Rectal smooth muscle tissue (tissue), 1 donor: ENCODE data around the gene MEX3C.

Experiments
- H3K27ac ChIP-seq: one replicate; pipeline ENCODE4 v1.7.0; 2013; ENCODE audit warnings: low read depth, low read length, inconsistent platforms
- H3K27me3 ChIP-seq: one replicate; pipeline ENCODE4 v1.7.0; 2013; ENCODE audit warnings: low read length; ENCODE audit not compliant: control insufficient read depth, insufficient read depth
- H3K36me3 ChIP-seq: one replicate; pipeline ENCODE4 v1.7.0; 2013; ENCODE audit warnings: low read length; ENCODE audit not compliant: control insufficient read depth, insufficient read depth
- H3K4me1 ChIP-seq: one replicate; pipeline ENCODE4 v1.7.0; 2013; ENCODE audit warnings: low read length; ENCODE audit not compliant: control insufficient read depth, insufficient read depth
- H3K4me3 ChIP-seq: one replicate; pipeline ENCODE4 v1.7.0; 2013; ENCODE audit warnings: low read length
- H3K9ac ChIP-seq: one replicate; pipeline ENCODE4 v1.7.0; 2013; ENCODE audit warnings: low read length

Gene MEX3C

DNA sequence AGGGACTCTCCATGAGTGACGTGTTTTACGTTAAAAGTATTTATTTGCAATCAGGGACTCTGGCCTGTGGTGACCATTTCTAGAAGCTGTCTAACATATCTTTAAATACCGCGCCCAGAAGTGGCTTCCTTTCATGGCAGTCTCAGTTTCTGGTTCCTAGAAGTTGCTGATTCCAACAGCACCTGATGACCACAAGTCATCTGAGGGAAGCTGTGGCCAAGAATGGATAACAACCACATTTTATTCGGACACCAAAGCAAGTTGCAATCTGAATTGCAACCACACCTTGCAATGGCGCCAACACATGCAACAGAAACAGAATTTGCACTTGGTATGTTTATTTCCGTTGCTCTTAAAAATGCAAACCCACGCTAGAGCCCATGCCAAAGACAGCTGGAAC, 33.1 kb downstream of the MEX3C start:
- Histone ChIP-seq H3K4me1 (no peaks in the 10 kb centered on the region), H3K27me3 (no peaks in the 10 kb centered on the region), H3K9ac (no peak overlapping the region), H3K36me3 (no peaks in the 10 kb centered on the region), H3K4me3 (no peak overlapping the region), H3K27ac (no peak overlapping the region)

DNA sequence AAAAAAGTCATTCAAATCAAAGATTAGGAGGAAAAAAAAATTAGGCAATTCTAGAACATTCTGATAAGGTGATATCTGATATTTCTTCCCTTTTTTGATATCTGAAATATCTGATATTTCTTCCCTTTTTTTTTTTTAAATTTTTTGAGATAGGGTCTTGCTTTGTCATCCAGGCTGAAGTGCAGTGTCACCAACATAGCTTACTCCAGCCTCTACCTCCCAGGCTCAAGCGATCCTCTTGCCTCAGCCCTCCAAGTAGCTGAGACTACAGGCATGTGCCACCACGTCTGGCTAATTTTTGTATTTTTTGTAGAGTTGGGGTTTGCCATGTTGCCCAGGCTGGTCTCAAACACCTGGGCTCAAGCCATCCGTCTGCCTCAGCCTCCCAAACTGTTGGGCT, 33.9 kb downstream of the MEX3C start:
- Histone ChIP-seq H3K36me3 (no peaks in the 10 kb centered on the region), H3K27ac (no peak overlapping the region), H3K4me3 (no peak overlapping the region), H3K4me1 (no peaks in the 10 kb centered on the region), H3K27me3 (no peaks in the 10 kb centered on the region), H3K9ac (no peak overlapping the region)

DNA sequence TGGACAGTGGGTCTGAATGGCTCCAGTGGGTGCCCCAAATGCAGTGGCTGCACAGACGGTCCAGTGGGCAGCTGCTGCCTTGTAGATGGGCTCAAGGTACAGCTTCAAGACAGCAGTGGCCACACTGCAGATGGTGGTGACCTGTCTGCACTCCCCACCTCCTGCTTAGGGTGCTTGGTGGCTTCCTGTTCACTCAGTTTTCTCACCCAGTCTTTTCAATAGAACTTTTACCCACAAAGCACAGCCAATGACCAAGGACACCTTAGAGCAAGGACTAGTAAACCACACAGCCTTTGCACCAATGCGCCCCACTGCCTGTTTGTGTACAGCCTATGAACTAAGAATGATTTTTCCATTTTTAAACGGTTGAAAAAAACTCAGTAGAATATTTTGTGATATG, 34.9 kb downstream of the MEX3C start:
- no peaks in the 10 kb centered on the region for H3K36me3 ChIP-seq
- H3K4me1 ChIP-seq: no peaks in the 10 kb centered on the region
- no peaks in the 10 kb centered on the region for H3K27me3 ChIP-seq
- H3K4me3 ChIP-seq: no peak overlapping the region
- no peak overlapping the region for H3K27ac ChIP-seq
- no peak overlapping the region for H3K9ac ChIP-seq

DNA sequence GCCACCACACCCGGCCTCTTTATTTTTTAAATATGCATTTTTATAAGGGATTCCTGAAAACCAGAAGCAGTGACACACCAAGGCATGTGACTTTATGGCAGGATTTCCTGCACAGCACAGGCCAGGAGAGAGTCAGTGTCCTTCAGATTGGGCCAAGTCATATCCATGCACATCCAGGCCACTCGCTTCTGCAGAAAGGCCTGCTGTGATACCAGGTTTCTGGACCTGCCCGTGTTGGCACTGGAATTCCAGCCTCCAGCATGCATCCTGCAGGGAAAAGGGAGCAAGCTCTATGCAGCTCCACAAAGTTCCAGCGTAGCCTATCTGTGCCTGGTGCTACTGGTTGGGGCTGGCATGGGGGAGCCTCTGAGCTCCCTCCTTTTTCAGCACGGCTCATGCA, 36.8 kb downstream of the MEX3C start:
- no peak overlapping the region for H3K4me3 ChIP-seq
- no peaks in the 10 kb centered on the region for H3K27me3 ChIP-seq
- no peak overlapping the region for H3K27ac ChIP-seq
- H3K36me3 ChIP-seq: no peaks in the 10 kb centered on the region
- no peak overlapping the region for H3K9ac ChIP-seq
- H3K4me1 ChIP-seq: no peaks in the 10 kb centered on the region

DNA sequence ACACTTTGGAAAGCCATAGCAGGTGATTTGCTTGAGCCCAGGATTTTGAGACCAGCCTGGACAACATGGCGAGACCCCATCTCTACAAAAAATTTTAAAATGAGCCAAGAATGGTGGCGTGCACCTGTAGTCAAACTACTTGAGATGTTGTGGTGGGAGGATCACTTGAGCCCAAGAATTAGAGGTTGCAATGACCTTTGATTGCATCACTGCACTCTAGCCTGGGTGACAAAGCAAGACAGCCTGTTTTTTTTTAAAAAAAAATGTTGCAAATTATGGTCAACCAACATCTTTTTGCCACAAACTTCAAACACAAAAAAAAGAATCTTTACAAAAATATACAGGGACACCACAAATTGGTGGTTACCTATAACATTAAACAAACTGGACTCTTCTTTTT, 40.3 kb downstream of the MEX3C start:
- no peaks in the 10 kb centered on the region for H3K27me3 ChIP-seq
- no peak overlapping the region for H3K9ac ChIP-seq
- no peak overlapping the region for H3K4me3 ChIP-seq
- no peaks in the 10 kb centered on the region for H3K36me3 ChIP-seq
- no peak overlapping the region for H3K27ac ChIP-seq
- no peaks in the 10 kb centered on the region for H3K4me1 ChIP-seq

DNA sequence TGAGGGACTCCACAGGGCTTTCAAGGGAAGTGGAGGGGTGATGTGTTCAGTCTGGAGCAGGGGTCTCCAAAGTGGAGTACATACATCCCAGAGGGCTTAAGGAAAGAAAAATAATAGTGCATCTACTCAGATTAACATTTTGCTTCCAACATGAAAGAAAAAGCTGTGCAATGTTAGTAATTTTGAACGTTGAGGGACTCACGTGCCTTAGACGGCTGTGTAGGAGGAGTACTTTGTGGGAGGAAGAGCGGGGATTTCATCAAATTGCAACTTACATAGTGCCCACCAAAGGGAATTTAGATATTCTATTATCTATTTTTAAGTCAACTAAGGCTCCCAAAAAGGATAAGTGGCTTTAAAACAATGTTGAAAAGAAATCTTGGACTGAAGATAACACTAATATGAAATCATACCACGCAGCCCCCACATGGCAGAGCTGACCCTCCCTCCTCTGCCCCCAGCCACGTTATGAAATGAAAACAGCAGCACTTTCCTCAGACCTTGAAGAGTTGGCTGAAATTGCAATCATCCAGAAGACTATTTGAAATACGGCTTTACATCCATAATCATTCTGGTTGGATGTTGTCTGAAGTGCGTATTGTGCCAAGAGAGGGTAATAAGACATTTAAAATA, 42.9 kb downstream of the MEX3C start:
- no peak overlapping the region for H3K4me3 ChIP-seq
- H3K36me3 ChIP-seq: no peaks in the 10 kb centered on the region
- no peak overlapping the region for H3K27ac ChIP-seq
- no peak overlapping the region for H3K9ac ChIP-seq
- no peaks in the 10 kb centered on the region for H3K4me1 ChIP-seq
- no peaks in the 10 kb centered on the region for H3K27me3 ChIP-seq

DNA sequence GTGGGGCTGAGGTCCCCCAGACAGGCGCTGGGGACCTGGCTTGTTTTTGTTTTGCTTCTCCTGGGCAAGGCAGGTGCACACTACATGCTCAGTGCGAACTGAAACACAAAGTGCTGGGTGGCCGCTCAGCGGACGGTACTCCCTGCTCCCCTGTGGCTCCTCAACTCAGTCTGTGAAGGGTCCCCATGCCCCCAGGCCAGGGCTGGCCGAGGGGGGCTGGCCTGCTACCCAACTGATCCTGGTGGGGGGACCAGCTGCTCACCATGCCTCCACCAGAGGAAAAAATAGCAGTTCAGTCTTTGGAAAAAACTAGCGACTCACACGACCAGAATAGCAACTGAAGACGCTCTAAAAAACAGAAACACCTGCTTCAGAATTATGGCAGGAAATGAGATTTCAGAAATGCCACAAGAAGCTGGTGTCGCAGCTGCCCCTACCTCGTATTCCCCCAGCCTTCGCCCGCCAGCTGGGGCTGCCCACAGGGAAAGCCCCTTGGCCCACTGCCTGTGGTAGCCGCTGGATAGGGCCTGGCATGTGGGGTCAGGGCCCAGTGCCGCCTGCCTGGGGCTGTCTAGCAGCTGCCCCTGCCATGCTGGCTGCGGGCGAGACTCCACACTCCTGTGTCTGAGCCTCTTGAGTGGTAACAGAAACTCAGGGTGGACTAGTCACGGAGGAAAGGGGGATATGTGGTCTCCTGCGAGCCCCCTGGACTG, 43.7 kb downstream of the MEX3C start:
- H3K4me1 ChIP-seq: no peaks in the 10 kb centered on the region
- H3K4me3 ChIP-seq: no peak overlapping the region
- H3K27ac ChIP-seq: no peak overlapping the region
- no peak overlapping the region for H3K9ac ChIP-seq
- no peaks in the 10 kb centered on the region for H3K36me3 ChIP-seq
- H3K27me3 ChIP-seq: no peaks in the 10 kb centered on the region

DNA sequence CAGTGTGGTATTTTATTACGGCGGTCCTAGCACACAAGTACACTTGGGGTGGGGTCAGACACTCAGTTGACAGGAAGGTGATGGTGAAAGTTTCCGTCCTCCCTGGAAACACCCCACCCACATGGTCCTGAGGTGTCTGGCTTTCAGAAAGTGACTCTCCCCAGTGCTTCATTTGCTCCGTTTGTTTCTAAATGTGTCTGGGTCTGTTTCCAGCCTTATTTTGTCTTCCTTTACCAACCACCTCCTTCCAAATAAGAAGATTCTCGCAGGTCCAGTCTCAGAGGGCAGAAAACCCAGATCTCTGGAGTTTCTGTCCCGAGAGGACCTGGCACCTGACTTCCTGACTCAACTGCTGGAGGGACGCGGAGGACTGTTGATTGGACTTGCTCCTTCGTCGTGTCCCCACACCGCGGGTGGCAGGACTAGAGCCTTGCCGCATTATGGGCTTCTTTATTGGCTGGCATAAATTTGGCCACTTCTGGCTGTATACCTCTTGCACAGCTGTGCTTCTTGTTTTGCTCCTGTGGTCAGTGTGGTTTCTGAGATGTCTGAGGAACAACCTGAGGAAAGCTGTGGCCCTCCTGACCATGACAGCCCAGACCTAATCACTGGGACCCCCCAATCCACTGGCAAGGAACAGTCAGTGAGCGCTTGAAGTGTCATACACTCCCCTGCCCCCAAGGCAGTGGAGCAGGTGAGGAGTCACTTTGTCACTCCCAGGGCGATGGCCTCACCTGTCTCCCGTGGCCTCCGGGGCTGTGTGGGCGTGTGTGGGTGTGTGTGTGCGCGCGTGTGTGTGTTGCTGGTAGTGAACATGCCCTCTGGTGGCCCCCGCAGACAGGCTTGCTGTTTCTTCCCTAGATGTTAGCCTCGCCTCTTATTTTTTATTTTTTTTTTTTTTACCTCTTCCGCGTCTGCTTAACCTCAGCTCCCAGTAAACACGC, 45.6 kb downstream of the MEX3C start:
- no peak overlapping the region for H3K9ac ChIP-seq
- H3K27ac ChIP-seq: no peak overlapping the region
- no peaks in the 10 kb centered on the region for H3K27me3 ChIP-seq
- no peaks in the 10 kb centered on the region for H3K4me1 ChIP-seq
- no peak overlapping the region for H3K4me3 ChIP-seq
- no peaks in the 10 kb centered on the region for H3K36me3 ChIP-seq

DNA sequence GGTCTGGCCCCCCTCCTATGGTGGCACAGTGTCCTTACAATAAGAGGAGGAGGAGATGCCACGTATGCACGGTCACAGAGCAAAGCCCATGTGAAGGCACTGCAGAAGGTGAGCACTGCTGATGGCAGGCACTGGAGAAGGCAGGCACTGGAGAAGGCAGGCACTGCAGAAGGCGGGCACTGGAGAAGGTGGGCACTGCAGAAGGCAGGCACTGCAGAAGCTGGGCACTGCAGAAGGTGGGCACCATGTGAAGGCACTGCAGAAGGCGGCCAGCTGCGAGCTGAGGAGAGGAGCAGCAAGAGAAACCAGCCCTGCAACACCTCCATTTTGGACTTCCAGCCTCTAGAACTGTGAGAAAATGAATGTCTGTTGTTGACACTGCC, 46.3 kb downstream of the MEX3C start:
- Histone ChIP-seq H3K27ac (no peak overlapping the region), H3K4me1 (no peaks in the 10 kb centered on the region), H3K4me3 (no peak overlapping the region), H3K27me3 (no peaks in the 10 kb centered on the region), H3K36me3 (no peaks in the 10 kb centered on the region), H3K9ac (no peak overlapping the region)

DNA sequence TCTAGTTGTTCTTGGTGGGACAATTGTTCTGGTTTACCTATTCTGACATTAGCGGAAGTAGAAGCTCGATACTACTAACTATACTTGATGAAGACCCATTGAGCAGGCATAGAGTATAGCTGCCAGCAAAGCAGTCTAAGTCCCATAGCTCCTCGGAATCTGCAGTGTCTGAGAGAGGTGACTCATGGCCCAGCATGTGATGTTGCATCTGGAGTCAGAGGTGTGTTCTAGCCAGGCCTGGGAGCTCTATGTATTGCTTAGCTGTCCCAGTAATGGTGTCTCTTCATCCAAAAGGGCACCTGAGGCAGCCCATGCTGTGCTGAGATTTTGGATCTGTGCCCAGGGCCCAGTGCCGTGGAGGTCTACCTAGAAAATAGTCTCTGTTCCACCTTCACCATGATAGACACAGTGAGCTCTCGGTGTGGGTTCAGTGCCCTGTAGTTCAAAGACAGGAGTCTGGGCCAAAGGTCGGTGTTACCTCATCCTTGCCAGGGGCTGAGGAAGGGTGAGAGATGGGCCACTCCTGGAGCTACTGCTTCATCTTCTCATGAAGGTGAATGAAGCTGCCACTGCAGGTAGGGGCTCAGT, 47.3 kb downstream of the MEX3C start:
- Histone ChIP-seq H3K4me1 (no peaks in the 10 kb centered on the region), H3K27ac (no peak overlapping the region), H3K9ac (no peak overlapping the region), H3K36me3 (no peaks in the 10 kb centered on the region), H3K4me3 (no peak overlapping the region), H3K27me3 (no peaks in the 10 kb centered on the region)

DNA sequence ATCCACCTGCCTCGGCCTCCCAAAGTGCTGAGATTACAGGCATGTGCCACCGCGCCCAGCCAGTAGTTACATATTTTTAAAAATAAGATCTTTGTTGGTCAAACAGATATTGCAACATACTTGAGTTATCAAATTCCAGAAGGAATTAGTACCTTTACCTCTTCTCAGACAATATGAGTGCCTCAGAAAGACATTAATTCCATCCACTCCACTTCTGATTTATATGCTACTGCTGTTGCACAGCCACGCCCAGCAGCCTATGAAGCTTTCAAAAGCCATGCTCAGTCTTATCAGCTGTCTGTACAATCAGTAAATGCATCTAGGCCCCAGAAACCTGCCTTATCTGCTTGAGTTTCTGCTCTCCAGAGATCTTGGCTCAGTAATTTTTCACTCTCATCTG, 47.8 kb downstream of the MEX3C start:
- Histone ChIP-seq H3K27me3 (no peaks in the 10 kb centered on the region), H3K4me3 (no peak overlapping the region), H3K27ac (no peak overlapping the region), H3K9ac (no peak overlapping the region), H3K36me3 (no peaks in the 10 kb centered on the region), H3K4me1 (no peaks in the 10 kb centered on the region)

DNA sequence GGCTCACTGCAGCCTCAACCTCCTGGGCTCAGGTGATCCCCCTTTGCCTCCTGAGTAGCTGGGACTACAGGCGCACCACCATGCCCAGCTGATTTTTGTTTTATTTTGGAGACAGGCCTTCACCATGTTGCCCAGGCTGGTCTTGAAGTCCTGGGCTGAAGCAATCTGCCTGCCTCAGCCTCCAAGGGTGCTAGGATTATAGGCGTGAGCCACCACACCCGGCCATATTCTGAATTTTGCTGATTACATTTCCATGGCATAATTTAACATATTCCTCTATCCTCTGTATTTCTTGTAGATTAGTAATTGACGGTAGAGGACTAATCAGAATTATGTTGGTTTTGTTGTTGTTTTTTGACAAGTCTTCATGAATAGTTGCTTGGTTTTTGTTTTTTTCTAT, 50.6 kb downstream of the MEX3C start:
- H3K27me3 ChIP-seq: no peaks in the 10 kb centered on the region
- no peaks in the 10 kb centered on the region for H3K4me1 ChIP-seq
- H3K36me3 ChIP-seq: no peaks in the 10 kb centered on the region
- no peak overlapping the region for H3K27ac ChIP-seq
- H3K9ac ChIP-seq: no peak overlapping the region
- H3K4me3 ChIP-seq: no peak overlapping the region
